ENCODE results near the gene HOXB4. TPM values are rescaled to one million over a fixed set of nuclear protein-coding genes. Genes with fewer than 3 reads are reported as not detected.

HOXB4 gene
- total RNA-seq, 1 experiment from 2014 or later, result not detected

- no peak overlapping the region; the same call in 1 of the 2 replicates for H3K14ac ChIP-seq (ENCODE audit: insufficient read depth, low read length)
- no peak overlapping the region for H2AK5ac ChIP-seq (ENCODE audit: insufficient read length, low read length)
- no peaks in the 10 kb centered on the region for H3K79me2 ChIP-seq (ENCODE audit: insufficient read depth, low read length)
- H3K18ac ChIP-seq (ENCODE audit: insufficient read length, low read depth, low read length), result no peak overlapping the region
- H2BK15ac ChIP-seq (ENCODE audit: low read depth, low read length), result no peak overlapping the region
- no peak for TF ChIP-seq CTCF (conservative IDR thresholded peaks at IDR 0.05)
- H3K9ac ChIP-seq (ENCODE audit: extremely low read depth, insufficient read length, low read length), result no peak overlapping the region
- DNase-seq, result no peak
- Mint-ChIP-seq H3K9me3 (peaks cover 3 to 32% of the 10 kb centered on the region in 2 experiments; a peak in 3 of 5 replicates), H3K27me3 (ENCODE audit: low read depth) (peaks cover 100% of the 10 kb centered on the region), H3K27ac (no peak overlapping the region), H3K36me3 (ENCODE audit: insufficient read depth in 1 of 3, low read depth in 3 of 3) (peaks cover 0 to 2% (median 0%) of the 10 kb centered on the region in 3 experiments; a peak in 2 of 7 replicates), H3K4me1 (peaks cover 2 to 22% of the 10 kb centered on the region in 2 experiments), H3K4me3 (no peak overlapping the region)
- H3K9me3 ChIP-seq (ENCODE audit: control insufficient read depth, low read depth, low read length), result no peaks in the 10 kb centered on the region
- H3K27ac ChIP-seq (ENCODE audit: insufficient read length, low read depth, low read length), result no peak overlapping the region
- no peak overlapping the region for H4K91ac ChIP-seq (ENCODE audit: insufficient read length, low read depth, low read length)
- no peak overlapping the region for H2BK20ac ChIP-seq (ENCODE audit: low read depth, low read length, poor library complexity, severe bottlenecking)
- H3K23ac ChIP-seq (ENCODE audit: insufficient read length, low read depth, low read length), result no peak overlapping the region
- H4K5ac ChIP-seq (ENCODE audit: insufficient read length, low read depth, low read length), result no peak overlapping the region
- no peaks in the 10 kb centered on the region for H3K4me1 ChIP-seq (ENCODE audit: insufficient read depth, low read length)
- H2BK12ac ChIP-seq (ENCODE audit: insufficient read length, low read depth, low read length), result no peak overlapping the region
- peaks cover 97% of the 10 kb centered on the region for H3K27me3 ChIP-seq (ENCODE audit: insufficient read depth, low read length)
- no peak overlapping the region for H3K56ac ChIP-seq (ENCODE audit: insufficient read length, low read depth, low read length)
- no peak overlapping the region for H2BK120ac ChIP-seq (ENCODE audit: low read depth, low read length, poor library complexity, severe bottlenecking)
- no peaks in the 10 kb centered on the region for H3K23me2 ChIP-seq (ENCODE audit: insufficient read length, low read depth, low read length, poor library complexity, severe bottlenecking)
- H2AFZ ChIP-seq (ENCODE audit: low read length), result no peak overlapping the region
- no peak overlapping the region for H3T11ph ChIP-seq (ENCODE audit: low read length)
- WGBS (ENCODE audit: extremely low coverage, insufficient read length, low lambda C conversion rate), result no CpG with 5 or more reads among the region's 43 CpGs
- H3K4ac ChIP-seq (ENCODE audit: low read depth, low read length), result no peak overlapping the region
- no peak overlapping the region for H2BK5ac ChIP-seq (ENCODE audit: insufficient read length, low read length)
- no peaks in the 10 kb centered on the region for H4K20me1 ChIP-seq (ENCODE audit: control insufficient read depth, insufficient read depth, insufficient read length)
- no peak overlapping the region for H3K4me2 ChIP-seq (ENCODE audit: insufficient read depth, insufficient read length, low read length)
- no peaks in the 10 kb centered on the region for H3K79me1 ChIP-seq (ENCODE audit: insufficient read depth, low read depth, low read length, poor library complexity, severe bottlenecking)
- H4K8ac ChIP-seq (replicated peaks; ENCODE audit: insufficient read length, low read depth, low read length), result no peak overlapping the region
These were observed 39.5 kb upstream of the HOXB4 start for GRCh38 chr17:48617471-48618255.

Measured in H9 (cell line).